Transverse colon (tissue), 4 donors: ENCODE results near the gene IWS1. TPM values are rescaled to one million over a fixed set of nuclear protein-coding genes. Genes with fewer than 3 reads are reported as not detected.
"Not testable (repeated sequence)": the region's sequence is repeated elsewhere in the genome, so short reads cannot be mapped to it uniquely, and the experiment has no call there.

Source experiments
- DNase-seq: peaks from one replicate; pipeline ENCODE4 v3.0.0-alpha.2; 2019
- H3K27ac ChIP-seq, 4 donors: fragments of 200-600 bp; sonication (generic); 2 replicates each; pipeline ENCODE4 v1.5.1; 2016 to 2018; ENCODE audit warnings: inconsistent platforms in 4 of 4
- H3K27me3 ChIP-seq: fragments of 200-600 bp; sonication (generic); 2 replicates; pipeline ENCODE4 v1.5.1; 2017; ENCODE audit warnings: inconsistent platforms
- H3K36me3 ChIP-seq, 4 donors: fragments of 200-600 bp; sonication (generic); 2 replicates each; pipeline ENCODE4 v1.5.1; 2017 to 2019; ENCODE audit warnings: inconsistent platforms in 4 of 4
- H3K4me1 ChIP-seq, 4 donors: fragments of 200-600 bp; sonication (generic); 2 replicates each; pipeline ENCODE4 v1.5.1; 2017 to 2020; ENCODE audit warnings: inconsistent platforms in 4 of 4
- H3K4me3 ChIP-seq, 4 donors: fragments of 200-600 bp; sonication (generic); 1 replicate in 1 of 4; 2 replicates in 3 of 4; pipeline versions ENCODE4 v1.5.1 to v1.6.1; 2017 to 2019; ENCODE audit warnings: inconsistent platforms in 4 of 4
- H3K9me3 ChIP-seq, 2 donors: fragments of 200-600 bp; sonication (generic); 2 replicates each; pipeline ENCODE4 v1.5.1; 2017 to 2019; ENCODE audit warnings: inconsistent platforms in 2 of 2
- EP300 ChIP-seq: sonication (generic); formaldehyde crosslinking; IDR thresholded peaks from one replicate; pipeline ENCODE4 v1.6.1; 2017; ENCODE audit warnings: antibody characterized with exemption, low read depth
- POLR2A ChIP-seq: fragments of 450-650 bp; IDR thresholded peaks from one replicate; pipeline ENCODE4 v1.6.1; 2016; ENCODE audit warnings: antibody characterized with exemption, mild to moderate bottlenecking, moderate library complexity
- POLR2AphosphoS5 ChIP-seq, 3 donors: sonication (generic); formaldehyde crosslinking; IDR thresholded peaks; one replicate each; pipeline ENCODE4 v1.6.1; 2016; ENCODE audit warnings: antibody characterized with exemption in 3 of 3
- WGBS, 2 donors: methylation state at CpG; one replicate each; pipeline ENCODE4 v1.1.5; 2018; ENCODE audit warnings: low coverage in 1 of 2; 5-methylcytosine and 5-hydroxymethylcytosine counted together
- in situ Hi-C, 4 donors: fragments of 200-750 bp; cut with MboI; loops; one replicate each; pipeline versions ENCODE4 v1.15.0 to v1.15.1; 2017; ENCODE audit warnings: low sequenced_read_pairs in 3 of 4, low pct_ligation_motif_present in 1 of 4, low pct_unique_long_range_greater_than_20kb in 1 of 4
- intact Hi-C: fragments of 100-400 bp; cut with DNase I; formaldehyde crosslinking; loops from one replicate; pipeline ENCODE4 v1.15.1; 2023; ENCODE audit warnings: low total_unique reads
- total RNA-seq, 4 donors: library from RNA; depleted of rRNA; stranded (reverse); fragments of >200 nt; gene quantifications; one replicate each; pipeline ENCODE4 v1.1.0, GENCODE V29; 2016
- TF ChIP-seq, protein P1 (sequence below), 5 experiments: fragments of 200-600 bp in 3 of 5; fragments of 450-650 bp in 2 of 5; sonication (generic) in 3 of 5; IDR thresholded peaks; 1 replicate in 2 of 5; 2 replicates in 3 of 5; pipeline ENCODE4 v1.5.1; 2016 to 2017; ENCODE audit warnings: antibody characterized with exemption in 5 of 5, inconsistent platforms in 3 of 5, mild to moderate bottlenecking in 2 of 5, moderate library complexity in 1 of 5

The IWS1 gene
- total RNA-seq, 4 donors from 2014 or later = 27.3 to 139 (median 45.4) TPM

DNA sequence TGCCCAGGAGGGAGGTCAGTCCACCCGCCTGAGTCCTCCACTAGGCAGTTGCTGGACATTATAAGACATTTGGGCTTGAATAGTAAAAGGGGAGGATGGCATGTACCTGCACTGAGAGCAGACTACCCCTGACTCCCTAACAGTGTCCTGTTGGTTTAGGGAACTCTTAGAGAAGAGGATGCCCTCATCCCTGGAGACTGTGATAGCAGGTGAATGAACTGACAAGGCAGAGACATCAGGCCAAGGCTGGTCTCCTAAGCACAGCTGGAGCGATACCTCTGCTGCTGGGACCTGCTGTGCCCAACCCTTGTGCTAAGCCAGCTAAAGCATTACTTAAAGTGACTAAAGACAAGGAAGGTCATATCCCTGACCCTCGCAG, 73.3 kb downstream of the IWS1 start:
- DNase-seq = no peak
- in situ Hi-C loops (no loop called here), intact Hi-C loops (no loop called here)
- Histone ChIP-seq H3K36me3 (no peaks in the 10 kb centered on the region), H3K4me3 (no peak overlapping the region), H3K27me3 (no peaks in the 10 kb centered on the region), H3K4me1 (peaks cover 0 to 19% (median 8%) of the 10 kb centered on the region in 4 donors), H3K27ac (no peak overlapping the region), H3K9me3 (no peaks in the 10 kb centered on the region)
- 97% methylated on average over 3 of the region's 3 CpGs; no CpG with 5 or more reads in 1 of the 2 donors for WGBS, 2 donors
- no peak for TF ChIP-seq EP300
- TF ChIP-seq POLR2A = no peak
- TF ChIP-seq, protein P1, sequence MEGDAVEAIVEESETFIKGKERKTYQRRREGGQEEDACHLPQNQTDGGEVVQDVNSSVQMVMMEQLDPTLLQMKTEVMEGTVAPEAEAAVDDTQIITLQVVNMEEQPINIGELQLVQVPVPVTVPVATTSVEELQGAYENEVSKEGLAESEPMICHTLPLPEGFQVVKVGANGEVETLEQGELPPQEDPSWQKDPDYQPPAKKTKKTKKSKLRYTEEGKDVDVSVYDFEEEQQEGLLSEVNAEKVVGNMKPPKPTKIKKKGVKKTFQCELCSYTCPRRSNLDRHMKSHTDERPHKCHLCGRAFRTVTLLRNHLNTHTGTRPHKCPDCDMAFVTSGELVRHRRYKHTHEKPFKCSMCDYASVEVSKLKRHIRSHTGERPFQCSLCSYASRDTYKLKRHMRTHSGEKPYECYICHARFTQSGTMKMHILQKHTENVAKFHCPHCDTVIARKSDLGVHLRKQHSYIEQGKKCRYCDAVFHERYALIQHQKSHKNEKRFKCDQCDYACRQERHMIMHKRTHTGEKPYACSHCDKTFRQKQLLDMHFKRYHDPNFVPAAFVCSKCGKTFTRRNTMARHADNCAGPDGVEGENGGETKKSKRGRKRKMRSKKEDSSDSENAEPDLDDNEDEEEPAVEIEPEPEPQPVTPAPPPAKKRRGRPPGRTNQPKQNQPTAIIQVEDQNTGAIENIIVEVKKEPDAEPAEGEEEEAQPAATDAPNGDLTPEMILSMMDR (IDR thresholded peaks at IDR 0.05) = no peak
- no peak for TF ChIP-seq POLR2AphosphoS5 (IDR thresholded peaks at IDR 0.05)

DNA sequence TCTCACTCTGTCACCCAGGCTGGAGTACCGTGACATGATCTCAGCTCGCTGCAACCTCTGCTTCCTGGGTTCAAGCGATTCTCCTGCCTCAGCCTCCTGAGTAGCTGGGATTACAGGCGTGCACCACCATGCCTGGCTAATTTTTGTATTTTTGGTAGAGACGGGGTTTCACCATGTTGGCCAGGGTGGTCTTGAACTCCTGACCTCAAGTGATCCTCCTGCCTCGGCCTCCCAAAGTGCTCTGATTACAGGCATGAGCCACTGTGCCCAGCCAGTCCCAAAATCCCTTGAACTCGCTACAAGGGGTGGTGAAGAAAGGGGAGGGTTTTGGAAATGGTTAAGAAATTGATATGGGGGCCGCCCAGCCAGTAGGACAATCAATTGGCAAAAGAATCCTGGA, 73.9 kb downstream of the IWS1 start:
- intact Hi-C loops, in situ Hi-C loops, H3K27me3 ChIP-seq, H3K36me3 ChIP-seq, H3K27ac ChIP-seq, H3K9me3 ChIP-seq, H3K4me3 ChIP-seq, DNase-seq: not testable (repeated sequence)
- 99% methylated on average over 8 of the region's 8 CpGs; no CpG with 5 or more reads in 1 of the 2 donors for WGBS, 2 donors
- peaks cover 0 to 19% (median 8%) of the 10 kb centered on the region in 4 donors for H3K4me1 ChIP-seq

DNA sequence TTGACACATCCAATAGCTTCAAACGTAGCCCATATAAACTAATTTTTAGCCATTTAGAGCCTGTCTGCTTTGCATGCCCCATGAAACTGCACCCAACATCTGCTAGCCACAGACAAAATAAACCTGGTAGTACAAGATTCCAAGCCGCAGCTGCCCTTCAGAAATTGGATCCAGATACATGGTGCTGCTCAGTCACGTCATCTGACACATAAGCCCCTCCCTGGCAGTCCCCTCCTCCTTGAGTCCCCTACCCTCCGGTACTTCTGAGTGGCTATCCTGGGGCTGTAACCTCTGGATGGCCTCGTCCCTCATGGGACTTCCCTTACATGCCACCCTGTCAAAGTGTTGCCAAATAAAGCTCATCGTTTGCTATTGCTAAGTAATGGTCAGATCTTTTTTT, 74.3 kb downstream of the IWS1 start:
- WGBS, 2 donors = 60 to 94% methylated on average over 1 to 6 of the region's 6 CpGs
- no peak for DNase-seq
- H3K27ac ChIP-seq = no peak overlapping the region
- TF ChIP-seq, protein P1 (IDR thresholded peaks at IDR 0.05) = no peak
- TF ChIP-seq POLR2A = no peak
- no peak for TF ChIP-seq POLR2AphosphoS5 (IDR thresholded peaks at IDR 0.05)
- TF ChIP-seq EP300 = no peak
- in situ Hi-C loops (no loop called here), intact Hi-C loops (no loop called here)
- H3K36me3 ChIP-seq = no peaks in the 10 kb centered on the region
- H3K4me3 ChIP-seq = no peak overlapping the region
- H3K4me1 ChIP-seq = peaks cover 0 to 19% (median 8%) of the 10 kb centered on the region in 4 donors
- no peaks in the 10 kb centered on the region for H3K9me3 ChIP-seq
- H3K27me3 ChIP-seq = no peaks in the 10 kb centered on the region

DNA sequence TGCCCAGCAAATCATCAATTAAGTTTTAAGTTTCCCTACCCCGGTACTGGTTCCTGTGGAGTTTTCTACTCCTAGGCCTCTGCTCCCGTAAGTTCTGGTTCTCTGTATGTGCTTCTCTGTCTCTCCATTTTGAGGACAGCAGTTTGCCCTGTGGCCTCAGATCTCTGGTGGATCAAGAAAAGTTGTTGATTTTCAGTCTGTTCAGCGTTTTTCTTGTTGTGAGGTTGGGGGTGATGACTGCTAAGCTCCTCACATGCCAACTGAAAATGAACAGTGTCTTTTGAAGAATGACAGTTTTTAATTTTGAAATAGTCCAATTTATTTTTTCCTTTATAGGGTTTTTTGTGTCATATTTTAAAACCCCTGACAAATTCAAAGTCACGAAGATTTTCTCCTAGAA, 76.4 kb downstream of the IWS1 start:
- peaks cover 0 to 10% (median 5%) of the 10 kb centered on the region in 4 donors for H3K4me1 ChIP-seq
- no peak for DNase-seq
- no peaks in the 10 kb centered on the region for H3K36me3 ChIP-seq
- whole genome bisulfite sequencing, 2 donors = 89 to 91% methylated on average over 4 of the region's 4 CpGs
- intact Hi-C loops = no loop called here
- H3K4me3 ChIP-seq = no peak overlapping the region
- TF ChIP-seq, protein P1 (IDR thresholded peaks at IDR 0.05) = no peak
- TF ChIP-seq EP300 (no peak), POLR2AphosphoS5 (IDR thresholded peaks at IDR 0.05) (no peak), POLR2A (no peak)
- H3K27ac ChIP-seq = no peak overlapping the region
- in situ Hi-C loops = no loop called here
- no peaks in the 10 kb centered on the region for H3K9me3 ChIP-seq
- H3K27me3 ChIP-seq = no peaks in the 10 kb centered on the region

DNA sequence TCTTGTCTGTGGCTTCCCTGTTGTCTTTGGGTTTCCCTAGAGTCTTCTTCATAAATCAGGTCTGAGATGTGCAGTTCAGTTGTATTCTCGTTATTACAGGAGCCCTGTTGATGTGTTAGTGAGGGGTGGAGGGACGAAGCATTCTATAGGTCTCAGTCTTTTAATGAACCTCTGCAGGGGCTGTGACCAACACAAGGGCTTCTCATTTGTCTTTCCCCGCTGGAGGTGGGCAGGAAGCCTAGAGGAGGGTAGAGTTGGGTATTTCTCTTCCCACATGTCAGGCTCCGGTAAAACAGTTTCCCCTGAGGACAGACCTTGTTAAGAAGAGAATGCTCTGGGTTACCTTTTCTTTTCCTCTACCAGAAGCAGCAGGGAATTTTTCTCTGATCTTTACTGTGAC, 76.9 kb downstream of the IWS1 start:
- H3K4me1 ChIP-seq = peaks cover 0 to 7% (median 3%) of the 10 kb centered on the region in 4 donors
- intact Hi-C loops (no loop called here), in situ Hi-C loops (no loop called here)
- H3K36me3 ChIP-seq = no peaks in the 10 kb centered on the region
- DNase-seq = no peak
- H3K9me3 ChIP-seq = no peaks in the 10 kb centered on the region
- TF ChIP-seq, protein P1 (IDR thresholded peaks at IDR 0.05) = no peak
- TF ChIP-seq POLR2AphosphoS5 (IDR thresholded peaks at IDR 0.05) = no peak
- no peak for TF ChIP-seq EP300
- no peak for TF ChIP-seq POLR2A
- H3K4me3 ChIP-seq = no peak overlapping the region
- no peaks in the 10 kb centered on the region for H3K27me3 ChIP-seq
- H3K27ac ChIP-seq = no peak overlapping the region
- WGBS, 2 donors = 88 to 95% methylated on average over 3 to 4 of the region's 4 CpGs
